Heart left ventricle (tissue), 13 donors: ENCODE data around the gene SPAG9.

ENCODE experiments used
- POLR2A ChIP-seq, 2 donors: fragments of 450-650 bp; IDR thresholded peaks; one replicate each; pipeline ENCODE4 v1.6.1; 2017; ENCODE audit warnings: antibody characterized with exemption in 2 of 2, mild to moderate bottlenecking in 2 of 2, moderate library complexity in 2 of 2
- TF ChIP-seq, protein P1 (sequence below), 12 donors: fragments of 200-600 bp; sonication (generic) in 4 of 12; IDR thresholded peaks; one replicate each; pipeline versions ENCODE4 v1.5.0 to v1.8.0; 2018 to 2022; ENCODE audit warnings: antibody characterized with exemption in 12 of 12, mild to moderate bottlenecking in 5 of 12
- donor health status: ischemic (EF 13 %, LVEDD 7.1; RV severe dilation, severe dysfunction).
- donor health status: DM: no; HTN: yes; CAD: no.
- donor health status: DM: no; HTN: no; CAD: no.
- donor health status: ischemic (EF 25% LVEDD 6.9; RV normal size, moderate dysfunction).
- donor health status: ischemic (EF 25% LVEDD 5.7; RV mildly dilated, moderate dysfunction).
- donor health status: ischemic (EF 35%, LVEDD 5.7; RV mildly dilated, moderate dysfunction).
- donor health status: nonischemic (EF 11% LVEDD 7.7; RV severe dilation, severe dysfunction).
- donor health status: DM: yes; HTN: yes; CAD: no.
- donor health status: PGD.
- donor health status: ischemic (EF 29% LVEDD 5.4; RV normal size, mild dysfunction).
- donor health status: nonischemic (EF 23%, LVEDD 6.1; RV moderate dilation, normal function).

DNA sequence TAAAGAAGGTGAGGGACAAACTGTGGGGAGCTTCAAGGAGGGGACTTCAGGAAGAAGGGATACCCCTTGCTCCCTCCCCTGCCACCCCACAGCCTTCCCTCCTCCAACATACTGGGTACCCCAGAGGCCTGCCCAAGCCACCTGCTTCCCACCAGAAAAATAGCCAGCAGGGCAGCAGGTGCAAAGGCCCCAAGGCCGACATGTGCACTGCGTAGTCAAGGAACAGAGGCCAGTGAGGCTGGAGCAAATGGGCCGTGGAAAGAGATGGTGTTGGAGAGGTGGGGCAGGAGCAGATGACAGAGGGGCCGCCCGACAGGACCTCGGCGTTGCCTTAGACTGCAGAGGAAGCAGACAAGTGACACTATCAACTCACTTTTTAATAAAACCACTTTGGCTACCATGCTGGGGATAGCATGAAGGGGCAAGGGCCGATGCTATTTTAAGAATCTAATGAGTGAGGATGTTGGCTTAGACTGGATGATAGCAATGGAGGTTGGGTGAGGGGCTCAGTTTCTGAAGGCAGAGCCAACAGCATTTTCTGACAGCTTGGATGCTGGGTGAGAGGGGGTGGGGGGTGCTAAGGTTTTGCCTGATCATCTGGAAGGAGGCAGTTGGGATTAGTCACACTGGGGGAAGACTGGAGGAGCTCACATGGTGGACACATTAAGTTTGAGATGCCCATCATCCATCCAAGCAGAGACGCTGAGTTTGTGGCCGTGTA lies 181.7 kb downstream of the SPAG9 start:
- TF ChIP-seq, protein P1, sequence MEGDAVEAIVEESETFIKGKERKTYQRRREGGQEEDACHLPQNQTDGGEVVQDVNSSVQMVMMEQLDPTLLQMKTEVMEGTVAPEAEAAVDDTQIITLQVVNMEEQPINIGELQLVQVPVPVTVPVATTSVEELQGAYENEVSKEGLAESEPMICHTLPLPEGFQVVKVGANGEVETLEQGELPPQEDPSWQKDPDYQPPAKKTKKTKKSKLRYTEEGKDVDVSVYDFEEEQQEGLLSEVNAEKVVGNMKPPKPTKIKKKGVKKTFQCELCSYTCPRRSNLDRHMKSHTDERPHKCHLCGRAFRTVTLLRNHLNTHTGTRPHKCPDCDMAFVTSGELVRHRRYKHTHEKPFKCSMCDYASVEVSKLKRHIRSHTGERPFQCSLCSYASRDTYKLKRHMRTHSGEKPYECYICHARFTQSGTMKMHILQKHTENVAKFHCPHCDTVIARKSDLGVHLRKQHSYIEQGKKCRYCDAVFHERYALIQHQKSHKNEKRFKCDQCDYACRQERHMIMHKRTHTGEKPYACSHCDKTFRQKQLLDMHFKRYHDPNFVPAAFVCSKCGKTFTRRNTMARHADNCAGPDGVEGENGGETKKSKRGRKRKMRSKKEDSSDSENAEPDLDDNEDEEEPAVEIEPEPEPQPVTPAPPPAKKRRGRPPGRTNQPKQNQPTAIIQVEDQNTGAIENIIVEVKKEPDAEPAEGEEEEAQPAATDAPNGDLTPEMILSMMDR (IDR thresholded peaks at IDR 0.05), result no peak
- TF ChIP-seq POLR2A (IDR thresholded peaks at IDR 0.05), result no peak
